ENCODE results near the gene CEACAM1.

The CEACAM1 gene

GRCh38 chr19:42495663-42496062 is 32.6 kb downstream of the CEACAM1 start:
- Histone ChIP-seq H3K4me3 (replicated peaks; ENCODE audit: insufficient read depth, low read length) (no peak overlapping the region), H3K27me3 (ENCODE audit: insufficient read depth, poor library complexity, severe bottlenecking) (no peaks in the 10 kb centered on the region), H3K27ac (replicated peaks) (no peak overlapping the region)
- TF ChIP-seq REST (IDR thresholded peaks at IDR 0.05; ENCODE audit: insufficient replicate concordance, low read depth): no peak
- no peak for TF ChIP-seq GABPA (IDR thresholded peaks at IDR 0.05; ENCODE audit: low read depth)
- TF ChIP-seq CTCF (IDR thresholded peaks at IDR 0.05; ENCODE audit: insufficient read depth, low read length): no peak
- TF ChIP-seq SPI1 (IDR thresholded peaks at IDR 0.05; ENCODE audit: borderline replicate concordance, low read depth): no peak
- no peak for TF ChIP-seq POLR2AphosphoS5 (IDR thresholded peaks at IDR 0.05; ENCODE audit: low read depth)
- DNase-seq (ENCODE audit: low read depth in 1 of 2, low spot score in 1 of 2): no peak

- Histone ChIP-seq H3K4me3 (replicated peaks; ENCODE audit: insufficient read depth, low read length) (no peak overlapping the region), H3K27ac (replicated peaks) (no peak overlapping the region), H3K27me3 (ENCODE audit: insufficient read depth, poor library complexity, severe bottlenecking) (no peaks in the 10 kb centered on the region)
- DNase-seq (ENCODE audit: low read depth in 1 of 2, low spot score in 1 of 2): no peak
- TF ChIP-seq CTCF (IDR thresholded peaks at IDR 0.05; ENCODE audit: insufficient read depth, low read length) (no peak), SPI1 (IDR thresholded peaks at IDR 0.05; ENCODE audit: borderline replicate concordance, low read depth) (no peak), POLR2AphosphoS5 (IDR thresholded peaks at IDR 0.05; ENCODE audit: low read depth) (no peak), REST (IDR thresholded peaks at IDR 0.05; ENCODE audit: insufficient replicate concordance, low read depth) (no peak), GABPA (IDR thresholded peaks at IDR 0.05; ENCODE audit: low read depth) (no peak)
Observed at GRCh38 chr19:42494321-42494720, 34.0 kb downstream of the CEACAM1 start.

- Histone ChIP-seq H3K4me3 (replicated peaks; ENCODE audit: insufficient read depth, low read length) (no peak overlapping the region), H3K27me3 (ENCODE audit: insufficient read depth, poor library complexity, severe bottlenecking) (peaks cover 4% of the 10 kb centered on the region)
Observed at GRCh38 chr19:42488783-42489521, 39.3 kb downstream of the CEACAM1 start.

More at GRCh38 chr19:42488783-42489521, 39.3 kb downstream of the CEACAM1 start:
- no peak for TF ChIP-seq SPI1 (IDR thresholded peaks at IDR 0.05; ENCODE audit: borderline replicate concordance, low read depth)
- no peak for TF ChIP-seq REST (IDR thresholded peaks at IDR 0.05; ENCODE audit: insufficient replicate concordance, low read depth)
- TF ChIP-seq CTCF (IDR thresholded peaks at IDR 0.05; ENCODE audit: insufficient read depth, low read length): no peak
- TF ChIP-seq GABPA (IDR thresholded peaks at IDR 0.05; ENCODE audit: low read depth): no peak
- no peak for TF ChIP-seq POLR2AphosphoS5 (IDR thresholded peaks at IDR 0.05; ENCODE audit: low read depth)
- H3K27ac ChIP-seq (replicated peaks): no peak overlapping the region
- DNase-seq (ENCODE audit: low read depth in 1 of 2, low spot score in 1 of 2): no peak
